IMR-90 (cell line): ENCODE measurements around the gene TCFL5. TPM values are rescaled to one million over a fixed set of nuclear protein-coding genes. Genes with fewer than 3 reads are reported as not detected.

Experiments
- ATAC-seq: fragments of 200-7000 bp; cut with Tn5 transposase; 2 replicates; pipeline ENCODE4 v1.9.1; 2020; ENCODE audit warnings: low read depth, mild to moderate bottlenecking, moderate library complexity
- BruUV-seq: library from RNA; stranded (reverse); fragments of 400-500 nt; replicated peaks from 2 replicates; lab custom pipeline; 2021; lab: Mats Ljungman, UMichigan
- CTCF ChIA-PET: fragments of 300-600 bp; formaldehyde crosslinking; extraction: SDS; loops from one replicate; lab custom pipeline; 2021; ENCODE audit warnings: antibody characterized with exemption; lab: Yijun Ruan, JAX
- POLR2A ChIA-PET: fragments of 300-600 bp; sonication (Branson Sonifier 250); formaldehyde crosslinking; loops from one replicate; lab custom pipeline; 2022; ENCODE audit warnings: antibody characterized with exemption; ENCODE audit not compliant: unreplicated experiment; lab: Charles Lee
- DNase-seq: peaks from one replicate; pipeline ENCODE4 v3.0.0; 2013
- H2AFZ ChIP-seq: replicated peaks from 2 replicates; pipeline ENCODE3; 2013; ENCODE audit warnings: low read length, mild to moderate bottlenecking; ENCODE audit not compliant: poor library complexity
- H2AK5ac ChIP-seq: 2 replicates; pipeline ENCODE4 v1.6.1; 2013; ENCODE audit warnings: low read depth, low read length, inconsistent platforms
- H2AK9ac ChIP-seq: replicated peaks from 2 replicates; pipeline ENCODE3; 2013; ENCODE audit warnings: mild to moderate bottlenecking, low read depth, low read length, moderate library complexity; ENCODE audit not compliant: poor library complexity
- H2BK120ac ChIP-seq: 2 replicates; pipeline ENCODE4 v1.6.1; 2013; ENCODE audit warnings: low read depth, low read length, inconsistent platforms
- H2BK15ac ChIP-seq: 3 replicates; pipeline ENCODE4 v1.6.1; 2013; ENCODE audit warnings: low read depth, low read length, inconsistent platforms
- H2BK20ac ChIP-seq: 2 replicates; pipeline ENCODE4 v1.6.1; 2013; ENCODE audit warnings: low read depth, mild to moderate bottlenecking, inconsistent platforms, low read length, moderate library complexity
- H2BK5ac ChIP-seq: 2 replicates; pipeline ENCODE4 v1.6.1; 2013; ENCODE audit warnings: mild to moderate bottlenecking, low read depth, low read length, inconsistent platforms; ENCODE audit not compliant: poor library complexity, severe bottlenecking
- H3K14ac ChIP-seq: replicated peaks from 2 replicates; pipeline ENCODE4 v1.6.1; 2013; ENCODE audit warnings: low read depth, low read length, inconsistent platforms
- H3K18ac ChIP-seq: 2 replicates; pipeline ENCODE4 v1.6.1; 2013; ENCODE audit warnings: low read depth, low read length, control low read depth
- H3K23ac ChIP-seq: 2 replicates; pipeline ENCODE4 v1.6.1; 2013; ENCODE audit warnings: low read depth, low read length, inconsistent platforms
- H3K27ac ChIP-seq: 2 replicates; pipeline ENCODE4 v1.5.1; 2013; ENCODE audit warnings: mild to moderate bottlenecking, control low read depth, low read length; ENCODE audit not compliant: insufficient read depth
- H3K27me3 ChIP-seq: 2 replicates; pipeline ENCODE4 v1.6.1; 2013; ENCODE audit warnings: low read length; ENCODE audit not compliant: control insufficient read depth, insufficient read depth
- H3K36me3 ChIP-seq: 2 replicates; pipeline ENCODE4 v1.6.1; 2013; ENCODE audit warnings: low read length, mixed read lengths; ENCODE audit not compliant: control insufficient read depth, insufficient read depth
- H3K4ac ChIP-seq: 2 replicates; pipeline ENCODE4 v1.6.1; 2013; ENCODE audit warnings: low read depth, low read length, inconsistent platforms
- H3K4me1 ChIP-seq: 2 replicates; pipeline ENCODE4 v1.6.1; 2013; ENCODE audit warnings: low read length, mixed read lengths; ENCODE audit not compliant: control insufficient read depth, insufficient read depth
- H3K4me2 ChIP-seq: 2 replicates; pipeline ENCODE4 v1.6.1; 2013; ENCODE audit warnings: low read depth, mild to moderate bottlenecking, control low read depth, low read length, moderate library complexity
- H3K4me3 ChIP-seq: 2 replicates; pipeline ENCODE4 v1.5.1; 2013; ENCODE audit warnings: low read depth, mild to moderate bottlenecking, control low read depth, low read length, moderate library complexity; ENCODE audit not compliant: insufficient read depth
- H3K56ac ChIP-seq: 2 replicates; pipeline ENCODE4 v1.6.1; 2013; ENCODE audit warnings: low read length, inconsistent platforms; ENCODE audit not compliant: insufficient read depth; ENCODE audit errors: extremely low read depth
- H3K79me1 ChIP-seq, 2 experiments: 2 replicates each; pipeline ENCODE4 v1.6.1; 2013; ENCODE audit warnings: low read length in 2 of 2, inconsistent platforms in 1 of 2, low read depth in 1 of 2
- H3K9ac ChIP-seq: 2 replicates; pipeline ENCODE4 v1.6.1; 2013; ENCODE audit warnings: low read depth, low read length, control low read depth
- H3K9me1 ChIP-seq: 2 replicates; pipeline ENCODE4 v1.6.1; 2013; ENCODE audit warnings: low read length, inconsistent platforms; ENCODE audit not compliant: insufficient read depth
- H3K9me3 ChIP-seq: 2 replicates; pipeline ENCODE4 v1.6.1; 2013; ENCODE audit warnings: low read length; ENCODE audit not compliant: control insufficient read depth, insufficient read depth
- H4K20me1 ChIP-seq: 2 replicates; pipeline ENCODE4 v1.6.1; 2013; ENCODE audit warnings: low read length, inconsistent platforms; ENCODE audit not compliant: insufficient read depth
- H4K5ac ChIP-seq: 2 replicates; pipeline ENCODE4 v1.6.1; 2013; ENCODE audit warnings: mild to moderate bottlenecking, low read depth, low read length, control low read depth
- H4K8ac ChIP-seq, 2 experiments: 2 replicates each; pipeline ENCODE4 v1.6.1; 2013; ENCODE audit warnings: low read depth in 2 of 2, low read length in 2 of 2, control low read depth in 1 of 2, inconsistent platforms in 1 of 2
- H4K91ac ChIP-seq: 2 replicates; pipeline ENCODE4 v1.6.1; 2013; ENCODE audit warnings: low read depth, low read length, inconsistent platforms; ENCODE audit not compliant: insufficient read depth
- BHLHE40 ChIP-seq: fragments of 150-350 bp; IDR thresholded peaks from 2 replicates; pipeline ENCODE4 v1.6.1; 2016; ENCODE audit warnings: mild to moderate bottlenecking, low read depth, low read length
- CEBPB ChIP-seq: IDR thresholded peaks from 2 replicates; pipeline ENCODE4 v1.6.1; 2012; ENCODE audit warnings: low read depth, low read length, improper control_type of control experiment
- CHD1 ChIP-seq: IDR thresholded peaks from 2 replicates; pipeline ENCODE4 v1.6.1; 2012; ENCODE audit warnings: low read depth, low read length, improper control_type of control experiment
- CTCF ChIP-seq: conservative IDR thresholded peaks from 2 replicates; pipeline ENCODE4 v1.5.1; 2012; ENCODE audit warnings: mild to moderate bottlenecking, low read depth, low read length, improper control_type of control experiment
- ELK1 ChIP-seq: fragments of 150-350 bp; IDR thresholded peaks from 2 replicates; pipeline ENCODE4 v1.6.1; 2016; ENCODE audit warnings: low read depth, mild to moderate bottlenecking, low read length, moderate library complexity, borderline replicate concordance
- FOS ChIP-seq: fragments of 150-350 bp; IDR thresholded peaks from 2 replicates; pipeline ENCODE4 v1.6.1; 2016; ENCODE audit warnings: low read depth, low read length
- MAFK ChIP-seq: IDR thresholded peaks from 2 replicates; pipeline ENCODE4 v1.6.1; 2012; ENCODE audit warnings: low read depth, low read length, improper control_type of control experiment
- MAZ ChIP-seq: IDR thresholded peaks from 2 replicates; pipeline ENCODE4 v1.6.1; 2012; ENCODE audit warnings: low read depth, mild to moderate bottlenecking, low read length, improper control_type of control experiment, moderate library complexity, borderline replicate concordance
- MXI1 ChIP-seq: IDR thresholded peaks from 2 replicates; pipeline ENCODE4 v1.6.1; 2012; ENCODE audit warnings: low read depth, mild to moderate bottlenecking, low read length, moderate library complexity, borderline replicate concordance
- NFE2L2 ChIP-seq: fragments of 150-350 bp; IDR thresholded peaks from 2 replicates; pipeline ENCODE4 v1.6.1; 2016; ENCODE audit warnings: low read depth, mild to moderate bottlenecking, low read length
- POLR2A ChIP-seq: IDR thresholded peaks from 2 replicates; pipeline ENCODE4 v1.6.1; 2012; ENCODE audit warnings: mild to moderate bottlenecking, low read depth, low read length
- RAD21 ChIP-seq: IDR thresholded peaks from 2 replicates; pipeline ENCODE4 v1.6.1; 2012; ENCODE audit warnings: low read length, improper control_type of control experiment
- RCOR1 ChIP-seq: IDR thresholded peaks from 2 replicates; pipeline ENCODE4 v1.6.1; 2012; ENCODE audit warnings: mild to moderate bottlenecking, low read length, improper control_type of control experiment; ENCODE audit not compliant: insufficient replicate concordance
- RFX5 ChIP-seq: IDR thresholded peaks from 2 replicates; pipeline ENCODE4 v1.8.0; 2012; ENCODE audit warnings: low read depth, mild to moderate bottlenecking, low read length, moderate library complexity
- SMC3 ChIP-seq: fragments of 150-350 bp; IDR thresholded peaks from 2 replicates; pipeline ENCODE4 v1.6.1; 2016; ENCODE audit warnings: low read depth, mild to moderate bottlenecking, antibody characterized with exemption, low read length, moderate library complexity
- USF2 ChIP-seq: fragments of 150-350 bp; IDR thresholded peaks from 2 replicates; pipeline ENCODE4 v1.6.1; 2017; ENCODE audit warnings: mild to moderate bottlenecking, antibody characterized with exemption, low read length, low read depth
- WGBS, 2 experiments: methylation state at CpG; one replicate each; pipeline versions ENCODE4 v1.1.5 to v1.1.7; 2013; ENCODE audit warnings: missing lambda C conversion rate in 2 of 2; ENCODE audit not compliant: insufficient read length in 1 of 2; ENCODE audit errors: extremely low coverage in 2 of 2; 5-methylcytosine and 5-hydroxymethylcytosine counted together
- dilution Hi-C: fragments of 300-500 bp; cut with HindIII; formaldehyde crosslinking; loops from one replicate; pipeline ENCODE4 v1.14.3; 2018; ENCODE audit warnings: low sequenced_read_pairs; ENCODE audit not compliant: unreplicated experiment
- in situ Hi-C: fragments of 300-500 bp; cut with MboI; formaldehyde crosslinking; loops from 3 replicates; pipeline ENCODE4 v1.14.3; 2019; ENCODE audit warnings: low sequenced_read_pairs, inconsistent platforms, mixed read lengths
- intact Hi-C: fragments of 100-400 bp; cut with micrococcal nuclease; formaldehyde crosslinking; loops from 2 replicates; pipeline ENCODE4 v1.10.0; 2022
- polyA plus RNA-seq, 3 experiments: library from polyadenylated mRNA; depleted of rRNA; stranded (reverse); fragments of >200 nt; gene quantifications; 2 replicates each; pipeline ENCODE4 v1.2.3, GENCODE V29; 2012; ENCODE audit warnings: low replicate concordance in 1 of 3
- total RNA-seq: library from RNA; depleted of rRNA; stranded (reverse); fragments of >200 nt; gene quantifications from 2 replicates; pipeline ENCODE4 v1.2.3, GENCODE V29; 2012

The TCFL5 gene
- total and polyA plus RNA-seq, 2 of the 4 experiments (the other 2 are of a cell fraction): 6.0 to 8.2 TPM

- Histone ChIP-seq H4K5ac (no peak overlapping the region), H2AFZ (peak overlapping the region; percentile 58), H3K9me1 (no peaks in the 10 kb centered on the region; the same call in 1 of the 2 replicates), H2BK120ac (no peak overlapping the region), H3K23ac (no peak overlapping the region), H3K4me1 (peaks cover 3% of the 10 kb centered on the region; the same call in 1 of the 2 replicates), H3K27ac (no peak overlapping the region), H2BK15ac (no peak overlapping the region), H3K18ac (no peak overlapping the region), H2BK5ac (no peak overlapping the region), H3K56ac (no peak overlapping the region), H4K8ac (no peak overlapping the region), H3K4me2 (no peak overlapping the region), H3K9ac (no peak overlapping the region), H3K4ac (no peak overlapping the region), H3K14ac (no peak overlapping the region), H2AK5ac (no peak overlapping the region), H3K79me1 (no peaks in the 10 kb centered on the region), H2AK9ac (no peak overlapping the region), H2BK20ac (no peak overlapping the region), H3K27me3 (no peaks in the 10 kb centered on the region), H3K36me3 (no peaks in the 10 kb centered on the region), H4K20me1 (no peaks in the 10 kb centered on the region), H4K91ac (no peak overlapping the region), H3K4me3 (no peak overlapping the region), H3K9me3 (no peaks in the 10 kb centered on the region)
- TF ChIP-seq SMC3 (no peak), MXI1 (no peak), MAZ (no peak), ELK1 (no peak), USF2 (no peak), CHD1 (no peak), MAFK (no peak), FOS (no peak), RCOR1 (no peak), CTCF (no peak), CEBPB (no peak), NFE2L2 (no peak), RFX5 (no peak), BHLHE40 (no peak), POLR2A (no peak), RAD21 (no peak)
- intact Hi-C loops (no loop called here), in situ Hi-C loops (no loop called here), dilution Hi-C loops (no loop called here)
- ATAC-seq (no peak), DNase-seq (no peak)
- CTCF ChIA-PET: no interaction called here
- no TSS peak for BruUV-seq
- POLR2A ChIA-PET: no interaction called here
- WGBS, 2 experiments: 84% methylated on average over 3 of the region's 9 CpGs; no CpG with 5 or more reads in 1 of the 2 experiments
Measured at GRCh38 chr20:62828051-62828450, 33.6 kb downstream of the TCFL5 start.
